ENCODE results near the gene SAMD10. TPM values are rescaled to one million over a fixed set of nuclear protein-coding genes. Genes with fewer than 3 reads are reported as not detected.

SAMD10 gene
- total RNA-seq, 1 experiment from 2014 or later = not detected

GRCh38 chr20:63959699-63960075, 19.8 kb downstream of the SAMD10 start:
- DNase-seq (ENCODE audit: low spot score) = no peak
- in situ Hi-C loops (cut with HindIII; ENCODE audit: low sequenced_read_pairs) = no loop called here

DNA sequence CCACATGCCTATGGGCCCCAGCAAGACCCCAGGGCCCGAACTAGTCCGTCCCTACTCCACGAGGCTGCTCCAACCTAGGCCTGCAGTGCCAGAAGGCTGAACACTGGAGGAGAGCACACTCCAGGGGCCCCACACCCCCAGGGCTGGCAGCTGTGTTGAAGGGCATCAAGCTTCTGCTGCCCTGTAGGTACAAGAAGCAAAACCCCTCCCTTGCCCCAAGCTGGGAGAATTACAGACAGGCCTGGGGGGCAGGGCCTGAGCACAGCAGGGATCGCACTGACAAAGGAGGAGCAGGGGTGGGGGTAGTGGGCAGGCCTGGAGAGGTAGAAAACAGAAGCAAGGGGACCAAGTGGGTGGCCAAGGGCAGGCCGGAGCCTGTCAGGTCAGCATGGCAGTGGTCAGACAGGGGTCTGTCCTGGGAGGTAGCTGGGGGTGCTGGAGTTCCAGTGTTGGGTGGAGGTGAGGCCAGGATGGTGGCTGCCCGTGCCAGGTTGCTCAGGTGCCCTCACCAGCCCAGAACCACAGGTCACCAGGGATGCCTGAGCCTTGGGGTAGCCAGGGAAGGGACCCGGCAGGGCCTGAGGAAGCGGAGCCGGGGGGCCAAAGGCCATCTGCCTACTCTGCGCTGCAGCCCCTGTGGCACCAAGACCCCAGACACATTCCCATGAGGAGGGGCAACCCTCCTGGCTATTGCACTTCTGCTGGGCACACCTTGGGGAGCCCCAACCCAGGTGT, 20.3 kb downstream of the SAMD10 start:
- in situ Hi-C loops (cut with HindIII; ENCODE audit: low sequenced_read_pairs) = no loop called here
- DNase-seq (ENCODE audit: low spot score) = no peak

DNA sequence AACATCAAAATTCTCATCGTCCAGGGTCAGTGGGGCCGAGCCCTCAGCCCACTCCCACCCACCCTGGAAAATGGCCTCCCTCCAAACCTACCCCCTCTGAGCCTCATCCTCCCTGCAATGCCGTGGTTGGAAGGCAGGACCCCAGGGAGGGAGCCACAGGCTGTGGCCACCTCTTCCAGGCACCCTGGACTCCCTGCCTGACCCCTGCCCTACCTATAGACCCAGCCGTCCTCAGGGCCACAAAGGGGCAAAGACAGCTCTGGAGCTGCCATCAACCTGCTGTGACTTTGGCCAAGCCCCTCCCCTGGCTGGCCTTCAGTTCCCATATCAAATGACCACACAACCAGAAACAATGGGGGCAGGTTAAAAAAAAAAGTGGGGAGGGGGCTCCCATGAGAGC, 21.0 kb downstream of the SAMD10 start:
- in situ Hi-C loops (cut with HindIII; ENCODE audit: low sequenced_read_pairs) = no loop called here
- no peak for DNase-seq (ENCODE audit: low spot score)

- in situ Hi-C loops (cut with HindIII; ENCODE audit: low sequenced_read_pairs) = no loop called here
- DNase-seq (ENCODE audit: low spot score) = no peak
These were observed 21.6 kb downstream of the SAMD10 start for GRCh38 chr20:63957690-63958441.

GRCh38 chr20:63957004-63957689, 22.3 kb downstream of the SAMD10 start:
- DNase-seq (ENCODE audit: low spot score) = no peak
- in situ Hi-C loops (cut with HindIII; ENCODE audit: low sequenced_read_pairs) = no loop called here

- in situ Hi-C loops (cut with HindIII; ENCODE audit: low sequenced_read_pairs) = no loop called here
- DNase-seq (ENCODE audit: low spot score) = no peak
These were observed 22.8 kb downstream of the SAMD10 start for GRCh38 chr20:63956664-63957003.

DNA sequence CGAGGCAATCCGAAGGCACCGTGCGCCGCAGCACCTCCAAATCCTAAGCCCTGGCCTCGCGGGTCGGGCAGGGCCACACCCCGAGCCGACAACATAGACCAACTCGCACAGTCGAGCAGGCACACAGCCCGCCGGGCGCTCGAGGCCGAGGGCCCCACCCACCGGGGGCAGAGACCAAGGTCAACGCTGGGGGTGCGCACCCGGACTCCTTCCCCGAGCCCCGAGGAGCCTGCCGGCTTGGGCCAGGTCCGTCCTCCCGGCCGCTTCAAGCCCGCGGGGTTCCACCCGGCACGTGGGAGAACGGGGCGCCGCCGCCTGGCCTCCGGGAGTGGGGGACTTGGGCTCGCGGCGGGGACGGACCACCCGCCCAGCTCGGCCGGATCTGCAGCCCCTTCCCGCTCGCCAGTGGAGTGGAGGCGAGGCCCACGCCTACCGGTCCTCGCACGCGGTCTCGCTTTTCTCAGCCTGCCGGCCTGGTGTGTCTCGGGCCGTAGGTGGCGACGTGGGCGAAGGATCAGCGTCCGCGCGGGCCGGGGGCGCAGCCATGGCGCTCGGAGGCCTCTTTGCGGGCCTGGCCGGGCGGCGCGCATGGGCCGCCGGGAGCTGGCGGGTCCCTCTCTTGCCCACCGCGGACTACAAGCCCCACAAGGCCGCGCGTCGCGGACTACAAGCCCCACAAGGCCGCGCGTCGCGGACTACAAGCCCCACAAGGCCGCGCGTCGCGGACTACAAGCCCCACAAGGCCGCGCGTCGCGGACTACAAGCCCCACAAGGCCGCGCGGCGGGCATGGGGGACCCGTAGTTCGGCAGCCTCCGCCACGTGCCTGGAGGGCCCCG, 23.4 kb downstream of the SAMD10 start, which contains the start of gene UCKL1:
Gene UCKL1, minus strand, starts transcription at position 590 of the 837 bp plus-strand sequence. Its CDS starts 44 bp downstream, at position 546.
- in situ Hi-C loops (cut with HindIII; ENCODE audit: low sequenced_read_pairs) = no loop called here

DNA sequence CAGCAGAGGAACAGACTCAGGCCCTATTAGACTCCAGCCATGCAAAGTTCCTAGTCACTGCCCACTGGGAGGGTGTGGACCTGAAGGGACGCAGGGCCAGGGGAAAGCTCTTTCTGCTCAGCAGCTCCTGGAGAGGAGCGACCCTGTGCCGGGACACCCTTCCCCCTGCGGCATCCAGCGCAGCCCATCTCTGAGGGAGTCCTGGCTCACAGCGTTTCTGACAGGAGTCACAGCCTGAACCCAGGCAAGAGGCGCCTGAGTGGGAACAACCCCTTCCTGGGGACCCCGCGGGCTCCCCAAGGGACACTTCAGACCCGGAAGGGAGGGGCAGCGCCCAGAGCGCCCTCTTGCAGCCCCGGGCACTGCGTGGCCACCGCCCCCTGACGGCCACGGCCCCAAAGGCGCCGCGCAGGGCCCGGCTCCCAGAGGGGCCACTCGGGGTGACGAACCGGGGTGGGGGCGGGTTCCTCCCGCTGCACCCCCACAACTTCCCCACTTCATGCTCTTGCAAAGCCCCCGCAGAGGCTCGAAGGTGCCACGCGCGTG, 24.1 kb downstream of the SAMD10 start:
- in situ Hi-C loops (cut with HindIII; ENCODE audit: low sequenced_read_pairs) = no loop called here
- no peak for DNase-seq (ENCODE audit: low spot score)

More for the DNA sequence above, 23.4 kb downstream of the SAMD10 start, which contains the start of gene UCKL1:
- DNase-seq (ENCODE audit: low spot score) = peak; percentile 88

GRCh38 chr20:63953764-63954429, 25.5 kb downstream of the SAMD10 start:
- DNase-seq (ENCODE audit: low spot score) = no peak
- in situ Hi-C loops (cut with HindIII; ENCODE audit: low sequenced_read_pairs) = no loop called here

GRCh38 chr20:63952769-63953168, 26.7 kb downstream of the SAMD10 start:
- no peak for DNase-seq (ENCODE audit: low spot score)
- in situ Hi-C loops (cut with HindIII; ENCODE audit: low sequenced_read_pairs) = no loop called here

DNA sequence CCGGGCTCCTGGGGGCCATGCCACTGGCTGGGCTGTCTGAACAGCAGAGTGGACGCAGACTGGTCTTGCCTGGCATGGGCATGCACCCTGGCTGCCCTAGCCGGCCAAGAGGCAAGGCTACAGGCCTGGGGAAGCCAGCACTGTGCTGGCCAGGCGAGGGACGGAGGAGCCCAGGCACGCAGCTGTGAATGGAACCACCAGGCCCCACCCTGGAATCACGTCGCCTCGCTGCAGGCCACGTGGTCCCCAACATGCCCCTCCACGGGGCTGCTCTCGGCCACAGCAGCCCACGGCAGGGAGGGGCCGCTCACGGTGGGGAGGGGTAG, 27.3 kb downstream of the SAMD10 start:
- in situ Hi-C loops (cut with HindIII; ENCODE audit: low sequenced_read_pairs) = no loop called here
- DNase-seq (ENCODE audit: low spot score) = no peak

GRCh38 chr20:63951398-63952209, 27.8 kb downstream of the SAMD10 start:
- DNase-seq (ENCODE audit: low spot score) = peak; percentile 65
- in situ Hi-C loops (cut with HindIII; ENCODE audit: low sequenced_read_pairs) = no loop called here

DNA sequence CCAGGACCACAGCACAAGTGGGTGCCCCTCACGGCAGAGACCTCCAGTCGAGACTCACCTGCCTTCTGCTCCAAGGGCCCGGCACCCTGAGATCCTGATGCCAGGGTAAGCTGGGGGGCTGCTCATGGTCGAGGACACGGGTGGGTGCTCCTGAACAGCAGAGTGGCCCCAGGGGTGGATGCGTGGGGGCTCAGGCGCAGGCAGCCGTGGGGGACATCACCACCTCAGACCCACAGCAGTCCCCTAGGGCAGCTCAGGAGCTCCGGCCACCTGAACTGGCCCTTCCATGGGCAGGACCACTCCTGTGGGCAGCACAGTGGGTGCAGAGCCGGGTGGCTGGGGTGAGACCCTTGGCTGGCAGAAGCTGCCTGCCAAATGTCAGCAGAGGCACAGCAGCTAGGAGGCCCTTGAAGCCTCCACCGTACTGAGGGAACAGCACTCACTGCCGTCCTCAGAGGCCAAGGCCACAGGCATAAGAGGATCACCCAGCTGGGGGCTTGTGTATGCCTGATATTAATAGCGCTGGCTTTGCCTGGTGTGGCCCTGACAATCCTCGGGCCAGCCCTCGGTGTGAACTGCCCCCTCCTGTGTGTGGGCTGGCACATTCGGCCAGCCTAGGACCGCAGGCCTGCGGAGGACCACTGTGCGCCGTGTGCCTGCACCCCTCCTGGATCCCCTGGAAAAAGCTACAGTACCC, 28.6 kb downstream of the SAMD10 start:
- peak; percentile 59 for DNase-seq (ENCODE audit: low spot score)
- in situ Hi-C loops (cut with HindIII; ENCODE audit: low sequenced_read_pairs) = no loop called here

DNA sequence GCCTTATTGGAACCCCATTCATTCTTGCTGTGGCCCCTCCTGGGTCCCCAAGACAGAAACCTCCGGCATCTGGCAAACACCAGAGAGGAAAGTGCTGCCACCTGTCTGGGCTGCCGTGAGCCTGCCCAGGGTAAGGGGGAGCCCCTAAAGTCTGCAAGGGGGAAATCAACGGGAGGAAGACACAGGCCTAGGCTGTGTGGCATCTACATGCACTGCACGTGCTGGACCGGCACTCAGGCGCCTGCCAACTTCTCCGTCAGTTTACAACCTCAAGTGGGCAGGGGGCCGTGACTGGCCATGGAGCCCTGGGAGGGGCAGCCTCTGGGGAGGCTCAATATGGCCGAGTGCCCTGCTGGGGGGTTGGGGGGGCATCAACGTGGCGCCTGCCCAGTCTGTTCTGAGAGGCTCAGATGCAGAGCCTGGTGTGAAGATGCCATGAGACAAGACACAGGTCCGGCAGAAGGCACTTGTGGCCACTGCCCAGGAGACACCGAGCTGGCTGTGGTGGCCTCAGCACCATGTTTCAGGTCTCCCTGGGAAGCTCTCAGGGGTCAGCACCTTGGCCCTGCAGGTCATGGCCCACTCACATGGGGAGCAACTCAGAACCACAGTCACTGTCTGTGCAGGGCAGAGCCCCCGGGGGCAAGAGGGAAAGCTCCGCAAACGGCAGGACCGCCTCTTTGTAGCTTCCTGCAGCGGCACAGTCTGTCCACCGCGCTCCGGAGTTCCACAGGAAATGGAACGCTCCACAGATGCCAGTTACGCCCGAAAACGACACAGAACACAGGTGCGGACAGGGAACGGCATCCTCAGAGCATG, 31.6 kb downstream of the SAMD10 start:
- in situ Hi-C loops (cut with HindIII; ENCODE audit: low sequenced_read_pairs) = no loop called here
- peak; percentile 77 for DNase-seq (ENCODE audit: low spot score)

DNA sequence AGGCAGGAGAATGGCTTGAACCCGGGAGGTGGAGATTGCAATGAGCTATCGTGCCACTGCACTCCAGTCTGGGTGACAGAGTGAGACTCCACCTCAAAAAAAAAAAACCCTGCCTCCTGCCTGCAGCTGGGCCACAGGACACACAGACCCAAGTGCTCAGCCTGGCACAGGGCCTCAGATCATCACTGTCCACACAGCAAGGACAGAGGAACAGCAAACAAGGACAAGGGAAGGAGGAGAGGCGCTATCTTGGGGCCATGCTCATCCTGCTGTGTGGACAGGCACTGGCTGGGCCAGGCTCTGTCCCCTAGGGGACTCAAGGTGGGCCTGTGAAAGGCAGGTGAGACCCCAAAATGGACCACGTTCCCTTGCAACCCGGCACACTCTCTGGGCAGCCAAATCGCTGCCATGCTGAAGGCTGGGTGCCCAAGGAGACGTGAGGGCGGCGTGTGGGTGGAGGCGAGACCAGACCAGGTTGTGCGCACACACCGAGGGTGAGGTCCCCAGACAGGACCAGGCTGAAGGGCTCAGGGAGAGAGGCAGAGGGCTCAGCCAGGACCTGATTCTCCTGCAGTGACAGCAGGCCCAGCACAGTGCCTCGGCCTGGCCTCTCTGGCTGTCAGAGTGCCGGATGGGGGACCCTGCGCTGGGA, 32.3 kb downstream of the SAMD10 start:
- DNase-seq (ENCODE audit: low spot score) = peak; percentile 55
- in situ Hi-C loops (cut with HindIII; ENCODE audit: low sequenced_read_pairs) = no loop called here
